H1 (cell line): ENCODE data around the gene MACROD2.

Source experiments
- BRCA1 ChIP-seq: IDR thresholded peaks from 2 replicates; pipeline ENCODE4 v1.6.1; 2012; ENCODE audit warnings: low read depth, low read length, improper control_type of control experiment
- CBX5 ChIP-seq: fragments of 300-800, 300-1000 bp; sonication (generic); IDR thresholded peaks from 2 replicates; pipeline ENCODE4 v1.7.1; 2016; ENCODE audit warnings: antibody characterized with exemption, low read length, low read depth
- CHD1 ChIP-seq: IDR thresholded peaks from 2 replicates; pipeline ENCODE4 v1.6.1; 2012; ENCODE audit warnings: low read depth, low read length, improper control_type of control experiment
- CTCF ChIP-seq, 3 experiments: IDR thresholded peaks; 1 replicate in 2 of 3; 2 replicates in 1 of 3; pipeline versions ENCODE4 v1.5.1 to v1.6.1; 2011; ENCODE audit warnings: low read length in 3 of 3, mild to moderate bottlenecking in 3 of 3, inconsistent platforms in 2 of 3, low read depth in 1 of 3, moderate library complexity in 1 of 3; ENCODE audit not compliant: insufficient read depth in 1 of 3; ENCODE audit errors: control extremely low read depth in 1 of 3
- EP300 ChIP-seq, 2 experiments: IDR thresholded peaks; 1 replicate in 1 of 2; 2 replicates in 1 of 2; pipeline ENCODE4 v1.6.1; 2011 to 2012; ENCODE audit warnings: low read depth in 2 of 2, low read length in 2 of 2, mild to moderate bottlenecking in 2 of 2, borderline replicate concordance in 1 of 2, inconsistent platforms in 1 of 2, moderate library complexity in 1 of 2
- FOSL1 ChIP-seq: IDR thresholded peaks from 2 replicates; pipeline ENCODE4 v1.6.1; 2011; ENCODE audit warnings: mild to moderate bottlenecking, low read depth, low read length, moderate library complexity; ENCODE audit not compliant: insufficient read depth
- HDAC2 ChIP-seq, 2 experiments: fragments of 300-600 bp in 1 of 2; sonication (generic) in 1 of 2; IDR thresholded peaks; 2 replicates each; pipeline ENCODE4 v1.6.1; 2011 to 2012; ENCODE audit warnings: low read depth in 2 of 2, low read length in 2 of 2, mild to moderate bottlenecking in 2 of 2, moderate library complexity in 2 of 2, borderline replicate concordance in 1 of 2, inconsistent platforms in 1 of 2
- MAX ChIP-seq: IDR thresholded peaks from 2 replicates; pipeline ENCODE4 v1.6.1; 2012; ENCODE audit warnings: inconsistent platforms
- POLR2A ChIP-seq, 2 experiments: IDR thresholded peaks; 1 replicate in 1 of 2; 2 replicates in 1 of 2; pipeline ENCODE4 v1.6.1; 2011; ENCODE audit warnings: low read depth in 2 of 2, low read length in 2 of 2, mild to moderate bottlenecking in 2 of 2; ENCODE audit errors: control extremely low read depth in 1 of 2
- POLR2AphosphoS5 ChIP-seq: IDR thresholded peaks from 2 replicates; pipeline ENCODE4 v1.6.1; 2011; ENCODE audit warnings: low read depth, low read length
- RFX5 ChIP-seq: IDR thresholded peaks from 2 replicates; pipeline ENCODE4 v1.6.1; 2011; ENCODE audit warnings: low read depth, low read length, improper control_type of control experiment, borderline replicate concordance
- TAF1 ChIP-seq: IDR thresholded peaks from 2 replicates; pipeline ENCODE4 v1.6.1; 2011; ENCODE audit warnings: mild to moderate bottlenecking, low read depth, low read length
- TCF12 ChIP-seq: IDR thresholded peaks from 2 replicates; pipeline ENCODE4 v1.6.1; 2011; ENCODE audit warnings: low read depth, mild to moderate bottlenecking, low read length
- ZNF274 ChIP-seq: IDR thresholded peaks from 2 replicates; pipeline ENCODE4 v1.7.0; 2012; ENCODE audit warnings: low read length, borderline replicate concordance; ENCODE audit errors: extremely low read depth

- no peak for TF ChIP-seq CTCF (IDR thresholded peaks at IDR 0.05; ENCODE audit: control extremely low read depth in 1 of 3, insufficient read depth in 1 of 3, low read depth in 1 of 3, low read length in 3 of 3)
- no peak for TF ChIP-seq RFX5
- TF ChIP-seq TAF1 = no peak
- TF ChIP-seq CHD1 = no peak
- no peak for TF ChIP-seq BRCA1
- TF ChIP-seq ZNF274 = no peak
- no peak for TF ChIP-seq TCF12
- no peak for TF ChIP-seq POLR2AphosphoS5
- no peak for TF ChIP-seq HDAC2 (IDR thresholded peaks at IDR 0.05; ENCODE audit: borderline replicate concordance in 1 of 2, low read depth in 2 of 2, low read length in 2 of 2)
- no peak for TF ChIP-seq CBX5
- no peak for TF ChIP-seq POLR2A (IDR thresholded peaks at IDR 0.05; ENCODE audit: control extremely low read depth in 1 of 2, low read depth in 2 of 2, low read length in 2 of 2)
- TF ChIP-seq MAX = no peak
- no peak for TF ChIP-seq FOSL1
- no peak for TF ChIP-seq EP300 (IDR thresholded peaks at IDR 0.05; ENCODE audit: borderline replicate concordance in 1 of 2, low read depth in 2 of 2, low read length in 2 of 2)
These were observed 1852.0 kb downstream of the MACROD2 start for GRCh38 chr20:15847196-15847784.
